ENCODE results near the gene NCF4. TPM values are rescaled to one million over a fixed set of nuclear protein-coding genes. Genes with fewer than 3 reads are reported as not detected.

NCF4 gene
- total and polyA plus RNA-seq, 12 donors, result 1.1 to 18.9 (median 3.6) TPM

GRCh38 chr22:36830601-36831000 is 30.2 kb upstream of the NCF4 start:
- H3K27me3 ChIP-seq, result peaks cover 0 to 51% (median 17%) of the 10 kb centered on the region in 7 donors
- no peak overlapping the region for H3K27ac ChIP-seq
- peaks cover 0 to 18% (median 0%) of the 10 kb centered on the region in 9 donors for H3K4me1 ChIP-seq
- DNase-seq (no peak), ATAC-seq (no peak)
- no peaks in the 10 kb centered on the region for H3K36me3 ChIP-seq
- no peak for TF ChIP-seq CTCF (IDR thresholded peaks at IDR 0.05)
- 78 to 81% methylated on average over 2 of the region's 2 CpGs for WGBS, 2 donors
- H3K4me3 ChIP-seq, result no peak overlapping the region
- H3K9me3 ChIP-seq, result peaks cover 0 to 5% (median 0%) of the 10 kb centered on the region in 11 donors
- intact Hi-C loops (cut with DNase I), result no loop called here

GRCh38 chr22:36831206-36831605 is 29.6 kb upstream of the NCF4 start:
- peaks cover 0 to 18% (median 0%) of the 10 kb centered on the region in 9 donors for H3K4me1 ChIP-seq
- H3K9me3 ChIP-seq, result peaks cover 0 to 5% (median 0%) of the 10 kb centered on the region in 11 donors
- no peak overlapping the region for H3K4me3 ChIP-seq
- no peak for TF ChIP-seq CTCF (IDR thresholded peaks at IDR 0.05)
- ATAC-seq, result no peak
- H3K27me3 ChIP-seq, result peaks cover 0 to 51% (median 20%) of the 10 kb centered on the region in 7 donors
- H3K36me3 ChIP-seq, result no peaks in the 10 kb centered on the region
- intact Hi-C loops (cut with DNase I), result no loop called here
- no peak overlapping the region for H3K27ac ChIP-seq
- no peak for DNase-seq

- DNase-seq (no peak), ATAC-seq (no peak)
- Histone ChIP-seq H3K9me3 (peaks cover 0 to 5% (median 0%) of the 10 kb centered on the region in 11 donors), H3K27ac (no peak overlapping the region), H3K4me3 (no peak overlapping the region), H3K36me3 (no peaks in the 10 kb centered on the region), H3K4me1 (peaks cover 0 to 18% (median 0%) of the 10 kb centered on the region in 9 donors), H3K27me3 (peaks cover 0 to 51% (median 20%) of the 10 kb centered on the region in 7 donors)
- intact Hi-C loops (cut with DNase I), result no loop called here
- TF ChIP-seq CTCF (IDR thresholded peaks at IDR 0.05), result no peak
- 87 to 90% methylated on average over 3 of the region's 3 CpGs for WGBS, 2 donors
Measured at GRCh38 chr22:36831717-36832116, 29.1 kb upstream of the NCF4 start.

GRCh38 chr22:36833073-36833472 is 27.7 kb upstream of the NCF4 start:
- 81 to 86% methylated on average over 3 of the region's 3 CpGs for WGBS, 2 donors
- no peak for ATAC-seq
- H3K27ac ChIP-seq, result no peak overlapping the region
- DNase-seq, result no peak
- TF ChIP-seq CTCF (IDR thresholded peaks at IDR 0.05), result no peak
- peaks cover 0 to 18% (median 0%) of the 10 kb centered on the region in 9 donors for H3K4me1 ChIP-seq
- no peak overlapping the region for H3K4me3 ChIP-seq
- peaks cover 0 to 55% (median 20%) of the 10 kb centered on the region in 7 donors for H3K27me3 ChIP-seq
- peaks cover 0 to 5% (median 0%) of the 10 kb centered on the region in 11 donors for H3K9me3 ChIP-seq
- no peaks in the 10 kb centered on the region for H3K36me3 ChIP-seq
- intact Hi-C loops (cut with DNase I), result no loop called here

All from heart right ventricle (tissue), 16 donors.